SK-N-SH treated with all-trans-retinoic acid at 6 μM for 48 hours (cell line): Measurements from ENCODE around the gene SLC25A31.

Experiments
- ARNTL ChIP-seq: fragments of 450-650 bp; formaldehyde crosslinking; IDR thresholded peaks from 2 replicates; pipeline ENCODE4 v1.5.0; 2020; ENCODE audit warnings: low read depth, mild to moderate bottlenecking, moderate library complexity, borderline replicate concordance
- CSRNP3 ChIP-seq: fragments of 250-450 bp; sonication (Bioruptor Pico); IDR thresholded peaks from 2 replicates; pipeline ENCODE4 v1.5.1; 2021; ENCODE audit warnings: mild to moderate bottlenecking, moderate library complexity
- PATZ1 ChIP-seq: fragments of 250-450 bp; sonication (Bioruptor Pico); IDR thresholded peaks from 2 replicates; pipeline ENCODE4 v1.8.0; 2020; ENCODE audit warnings: mild to moderate bottlenecking, moderate library complexity, borderline replicate concordance
- RARB ChIP-seq: fragments of 250-450 bp; sonication (Bioruptor Pico); IDR thresholded peaks from 2 replicates; pipeline ENCODE4 v1.8.0; 2021; ENCODE audit warnings: mild to moderate bottlenecking, moderate library complexity
- TOX ChIP-seq: fragments of 250-450 bp; sonication (Bioruptor Pico); IDR thresholded peaks from 2 replicates; pipeline ENCODE4 v1.8.0; 2021; ENCODE audit warnings: mild to moderate bottlenecking, moderate library complexity, borderline replicate concordance
- ZFP30 ChIP-seq: fragments of 450-650 bp; formaldehyde crosslinking; IDR thresholded peaks from 2 replicates; pipeline ENCODE4 v1.5.0; 2022; ENCODE audit warnings: mild to moderate bottlenecking, moderate library complexity

DNA sequence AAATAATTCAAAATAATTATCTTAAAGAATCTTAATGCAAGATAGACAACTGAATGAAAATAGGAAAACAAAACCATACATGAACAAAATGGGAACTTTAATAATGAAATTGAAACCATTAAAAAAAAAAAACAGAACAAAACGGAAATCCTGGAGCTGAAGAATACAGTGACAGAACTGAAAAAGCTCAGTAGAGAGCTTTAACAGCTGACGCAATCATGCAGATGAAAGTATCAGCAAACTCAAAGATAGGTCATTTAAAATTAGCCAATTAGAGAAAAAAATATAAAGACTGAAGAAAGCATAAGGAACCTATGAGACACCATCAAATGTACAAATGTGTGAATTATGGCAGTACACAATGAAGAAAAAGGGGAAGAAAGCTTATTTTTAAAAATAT is 18.8 kb downstream of the SLC25A31 start:
- TF ChIP-seq PATZ1 (CRISPR knock-in tag), result no peak
- no peak for TF ChIP-seq RARB
- no peak for TF ChIP-seq ZFP30
- no peak for TF ChIP-seq CSRNP3
- TF ChIP-seq ARNTL (CRISPR knock-in tag), result no peak
- TF ChIP-seq TOX (CRISPR knock-in tag), result no peak
